Fibroblast of the aortic adventitia (primary cell): ENCODE measurements around the gene SPOP. TPM values are rescaled to one million over a fixed set of nuclear protein-coding genes. Genes with fewer than 3 reads are reported as not detected.
A peak's percentile ranks its signal among the peaks of the same experiment; 100 is the strongest.

ENCODE experiments used
- DNase-seq: peaks from one replicate; pipeline ENCODE4 v3.0.0-alpha.2; 2010; ENCODE audit warnings: low read depth
- H3K4me3 ChIP-seq: 2 replicates; pipeline ENCODE4 v1.5.1; 2011; ENCODE audit warnings: low read depth, mild to moderate bottlenecking, control low read depth, low read length, moderate library complexity
- CTCF ChIP-seq: IDR thresholded peaks from 2 replicates; pipeline ENCODE4 v1.5.1; 2011; ENCODE audit warnings: mild to moderate bottlenecking, low read length, control low read depth, inconsistent platforms; ENCODE audit not compliant: insufficient read depth
- total RNA-seq: library from RNA; depleted of rRNA; stranded (reverse); fragments of >200 nt; gene quantifications from 2 replicates; pipeline ENCODE4 v1.2.3, GENCODE V29; 2012; ENCODE audit warnings: low replicate concordance

SPOP gene
- total RNA-seq, 1 donor: 46.1 TPM

- no peak for DNase-seq
- no peak for TF ChIP-seq CTCF
- H3K4me3 ChIP-seq: no peak overlapping the region
These were observed 38.9 kb upstream of the SPOP start for GRCh38 chr17:49716668-49717364.

GRCh38 chr17:49715717-49716279 lies 37.9 kb upstream of the SPOP start:
- TF ChIP-seq CTCF: no peak
- no peak for DNase-seq
- no peak overlapping the region for H3K4me3 ChIP-seq

DNA sequence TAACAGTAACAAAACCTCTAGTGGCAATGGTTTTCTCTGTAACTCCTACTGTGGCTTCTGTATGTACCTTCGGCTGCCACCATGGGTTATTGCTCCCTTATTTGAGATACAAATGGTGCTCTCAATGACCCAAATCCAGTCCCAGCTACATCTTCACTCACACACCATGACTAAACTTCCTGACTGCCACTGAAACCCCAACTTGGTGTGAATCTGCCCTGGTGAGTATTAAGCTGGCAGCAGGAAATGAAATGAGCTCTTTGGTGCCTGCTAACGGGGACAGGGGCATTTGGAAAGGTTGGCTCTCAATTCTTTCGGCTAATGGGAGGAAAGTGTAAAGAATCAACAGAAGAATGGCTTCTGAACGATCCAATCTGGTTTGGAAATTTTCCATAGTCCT lies 37.3 kb upstream of the SPOP start:
- TF ChIP-seq CTCF: no peak
- DNase-seq: no peak

DNA sequence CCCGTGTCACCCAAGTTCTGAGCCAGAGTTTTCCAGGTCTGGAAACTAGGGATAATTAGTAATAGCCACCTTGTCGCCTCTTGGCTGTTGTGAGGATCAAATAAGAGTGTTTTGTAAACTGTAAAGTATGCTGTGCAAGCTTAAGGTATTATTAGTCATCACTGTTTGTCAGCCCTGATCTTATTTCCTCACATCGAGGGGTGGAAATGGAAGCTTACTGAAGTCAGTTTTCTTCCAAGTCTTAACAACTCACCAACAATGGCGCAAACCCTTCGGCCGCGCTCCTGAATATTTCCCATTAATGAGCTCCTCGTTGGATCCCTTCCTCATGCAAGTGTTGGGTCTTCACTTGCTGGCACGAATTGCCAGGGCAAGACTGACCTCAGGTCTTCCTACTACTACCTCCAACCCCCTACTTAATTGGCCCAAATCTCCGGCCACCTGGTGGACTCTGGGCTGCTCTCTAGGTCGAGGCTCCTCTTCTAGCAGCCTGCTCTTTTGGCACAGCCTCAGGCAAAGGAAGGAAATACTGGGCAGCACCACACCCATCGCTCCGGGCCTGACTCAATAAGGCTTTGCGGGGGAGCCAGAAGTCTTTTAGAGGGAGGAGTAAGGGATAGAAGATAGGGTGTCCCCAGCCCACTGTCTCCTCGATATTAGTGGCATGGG lies 30.8 kb upstream of the SPOP start:
- TF ChIP-seq CTCF: no peak
- peak; percentile 25 for DNase-seq
- peak overlapping the region; percentile 73 for H3K4me3 ChIP-seq

More for the DNA sequence above, 37.3 kb upstream of the SPOP start:
- H3K4me3 ChIP-seq: no peak overlapping the region

DNA sequence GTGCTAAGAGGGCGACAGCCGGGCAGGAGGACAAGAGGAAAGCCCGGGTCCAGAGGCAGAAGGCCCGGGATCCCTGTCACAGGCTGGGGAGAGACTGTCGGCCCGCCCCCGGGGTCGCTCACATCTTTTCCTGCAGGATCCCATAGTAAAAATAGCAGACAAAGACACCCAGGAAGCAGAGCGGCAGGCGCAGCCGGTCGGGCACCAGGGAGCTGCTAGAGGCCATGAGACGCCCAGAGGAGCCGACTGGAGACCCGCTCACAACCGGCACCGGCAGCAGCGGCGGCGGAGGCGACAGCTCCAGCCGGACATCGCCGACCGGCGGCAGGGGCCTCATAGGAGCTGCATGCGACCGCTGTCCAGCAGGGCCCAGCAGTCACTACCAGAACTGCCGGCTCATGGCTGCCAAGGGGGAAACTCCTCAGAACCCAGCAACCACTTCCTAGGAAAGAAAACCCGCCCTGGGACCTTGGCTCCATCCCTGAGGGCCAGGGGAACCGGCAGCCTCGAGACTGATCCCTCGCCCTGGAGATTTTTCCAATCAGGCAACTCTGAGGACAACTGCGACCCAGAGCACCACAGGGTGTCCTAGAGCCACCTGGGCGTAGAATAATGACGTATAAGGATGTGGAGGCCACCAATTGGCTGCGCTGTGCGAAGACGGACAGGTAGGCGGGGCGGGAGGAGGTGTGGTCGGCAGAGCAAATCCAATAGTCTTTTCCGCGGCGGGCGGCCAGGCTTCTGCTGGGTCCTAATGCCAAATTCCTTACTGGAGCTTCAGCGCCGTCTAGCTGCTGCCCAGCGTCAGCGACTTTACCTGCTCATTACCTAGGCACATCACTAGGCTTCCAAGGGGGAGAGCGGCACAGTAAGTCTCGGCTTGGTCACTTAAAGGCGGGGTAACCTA lies 30.0 kb upstream of the SPOP start, which contains the start of gene SLC35B1:
TSS of gene SLC35B1 (minus strand) at position 357 of the 907 bp plus-strand sequence. CDS start at position 226, 131 bp downstream.
- peak; percentile 99 for DNase-seq
- peak; percentile 95 for TF ChIP-seq CTCF
- H3K4me3 ChIP-seq: peak within 1 kb of the TSS; percentile 95

DNA sequence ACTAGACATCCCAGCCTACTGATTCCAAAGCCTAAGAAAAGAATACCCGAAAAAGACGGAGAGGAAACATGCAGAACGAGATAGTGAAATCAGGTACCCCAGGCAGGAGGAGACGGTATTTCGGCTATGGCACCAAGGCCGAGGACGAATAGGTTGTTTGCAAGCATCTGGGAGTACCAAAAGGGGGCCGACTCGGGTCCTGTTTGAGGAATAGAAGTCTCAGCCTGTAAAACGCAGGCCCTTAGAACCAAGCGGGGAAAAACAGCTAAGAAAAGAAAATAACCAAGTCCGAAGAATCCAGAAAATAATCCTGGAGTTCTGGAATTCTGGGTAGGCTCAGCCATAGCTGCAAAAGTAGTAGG lies 29.3 kb upstream of the SPOP start:
- TF ChIP-seq CTCF: peak; percentile 9
- peak; percentile 20 for DNase-seq
- peak overlapping the region; percentile 95 for H3K4me3 ChIP-seq
